Vagina (tissue), 2 donors: ENCODE data around the gene GORAB. TPM values are rescaled to one million over a fixed set of nuclear protein-coding genes. Genes with fewer than 3 reads are reported as not detected.
A peak's percentile ranks its signal among the peaks of the same experiment; 100 is the strongest.

Experiments
- DNase-seq, 2 donors: peaks; one replicate each; pipeline ENCODE4 v3.0.0-alpha.2; 2017; ENCODE audit errors: extremely low spot score in 2 of 2
- H3K27ac ChIP-seq: fragments of 200-600 bp; sonication (generic); one replicate; pipeline ENCODE4 v1.5.1; 2019
- H3K27me3 ChIP-seq: fragments of 200-600 bp; sonication (generic); one replicate; pipeline ENCODE4 v1.5.1; 2019
- H3K36me3 ChIP-seq, 2 donors: fragments of 200-600 bp; sonication (generic); one replicate each; pipeline ENCODE4 v1.5.1; 2017 to 2019
- H3K4me1 ChIP-seq: fragments of 200-600 bp; sonication (generic); one replicate; pipeline ENCODE4 v1.5.1; 2019
- H3K4me3 ChIP-seq, 2 donors: fragments of 200-600 bp; sonication (generic); 1 replicate in 1 of 2; 2 replicates in 1 of 2; pipeline ENCODE4 v1.5.1; 2016 to 2019
- H3K9me3 ChIP-seq: fragments of 200-600 bp; sonication (generic); one replicate; pipeline ENCODE4 v1.5.1; 2019
- CTCF ChIP-seq, 3 experiments: fragments of 450-650 bp in 2 of 3; fragments of 200-600 bp in 1 of 3; sonication (generic) in 1 of 3; IDR thresholded peaks; one replicate each; pipeline ENCODE4 v1.5.1; 2017 to 2019; ENCODE audit warnings: antibody characterized with exemption in 3 of 3, mild to moderate bottlenecking in 2 of 3, moderate library complexity in 2 of 3
- POLR2A ChIP-seq, 2 donors: fragments of 450-650 bp; IDR thresholded peaks; one replicate each; pipeline ENCODE4 v1.6.1; 2017; ENCODE audit warnings: antibody characterized with exemption in 2 of 2, mild to moderate bottlenecking in 2 of 2, moderate library complexity in 2 of 2
- POLR2AphosphoS5 ChIP-seq, 2 donors: sonication (generic); formaldehyde crosslinking; IDR thresholded peaks; one replicate each; pipeline ENCODE4 v1.9.0; 2017; ENCODE audit warnings: antibody characterized with exemption in 2 of 2, mild to moderate bottlenecking in 2 of 2, low read depth in 1 of 2; ENCODE audit not compliant: insufficient read depth in 1 of 2
- intact Hi-C: fragments of 100-400 bp; cut with DNase I; formaldehyde crosslinking; loops from one replicate; pipeline ENCODE4 v1.15.1; 2023
- total RNA-seq: library from RNA; depleted of rRNA; stranded (reverse); fragments of >200 nt; gene quantifications from one replicate; pipeline ENCODE4 v1.2.3, GENCODE V29; 2016

The GORAB gene
- total RNA-seq, 1 donor from 2014 or later: 11.3 TPM

DNA sequence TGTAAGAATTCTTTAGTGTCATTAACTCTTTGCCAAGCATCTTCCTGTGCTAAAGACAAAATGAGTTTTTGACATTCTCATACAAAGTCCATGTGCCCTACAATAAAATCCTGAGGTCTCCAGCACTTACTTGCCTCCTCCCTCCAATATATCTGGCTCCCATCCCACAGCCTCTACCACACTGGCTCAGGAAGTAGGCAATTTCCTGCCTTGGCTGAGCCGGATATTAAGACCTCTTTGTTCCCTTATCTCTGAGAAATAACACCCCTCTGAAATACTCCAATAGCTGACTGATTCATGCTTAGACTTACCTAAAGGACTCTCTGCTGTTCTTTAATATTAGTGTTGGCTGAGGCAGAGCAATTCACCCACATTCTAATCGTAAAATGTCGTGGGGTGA lies 37.6 kb upstream of the GORAB start:
- TF ChIP-seq POLR2AphosphoS5 (IDR thresholded peaks at IDR 0.05; ENCODE audit: insufficient read depth in 1 of 2, low read depth in 1 of 2) (peak in 1 of 2 donors; percentile 46), CTCF (IDR thresholded peaks at IDR 0.05) (no peak), POLR2A (IDR thresholded peaks at IDR 0.05) (no peak)
- no peak for DNase-seq
- H3K4me1 ChIP-seq: no peaks in the 10 kb centered on the region
- H3K9me3 ChIP-seq: no peaks in the 10 kb centered on the region
- no peaks in the 10 kb centered on the region for H3K27me3 ChIP-seq
- no peaks in the 10 kb centered on the region for H3K36me3 ChIP-seq
- H3K4me3 ChIP-seq: no peak overlapping the region
- intact Hi-C loops: no loop called here
- H3K27ac ChIP-seq: no peak overlapping the region

- no peak for DNase-seq
- intact Hi-C loops: no loop called here
- H3K4me3 ChIP-seq: no peak overlapping the region
- no peak overlapping the region for H3K27ac ChIP-seq
- H3K27me3 ChIP-seq: no peaks in the 10 kb centered on the region
- TF ChIP-seq CTCF (IDR thresholded peaks at IDR 0.05) (no peak), POLR2AphosphoS5 (IDR thresholded peaks at IDR 0.05; ENCODE audit: insufficient read depth in 1 of 2, low read depth in 1 of 2) (no peak), POLR2A (IDR thresholded peaks at IDR 0.05) (no peak)
- no peaks in the 10 kb centered on the region for H3K36me3 ChIP-seq
- no peaks in the 10 kb centered on the region for H3K9me3 ChIP-seq
- no peaks in the 10 kb centered on the region for H3K4me1 ChIP-seq
Measured at GRCh38 chr1:170495006-170495405, 37.0 kb upstream of the GORAB start.

GRCh38 chr1:170498876-170499275 lies 33.1 kb upstream of the GORAB start:
- H3K4me3 ChIP-seq: no peak overlapping the region
- TF ChIP-seq POLR2AphosphoS5 (IDR thresholded peaks at IDR 0.05; ENCODE audit: insufficient read depth in 1 of 2, low read depth in 1 of 2) (no peak), POLR2A (IDR thresholded peaks at IDR 0.05) (no peak), CTCF (IDR thresholded peaks at IDR 0.05) (no peak)
- H3K9me3 ChIP-seq: no peaks in the 10 kb centered on the region
- no peaks in the 10 kb centered on the region for H3K36me3 ChIP-seq
- H3K4me1 ChIP-seq: no peaks in the 10 kb centered on the region
- H3K27ac ChIP-seq: no peak overlapping the region
- intact Hi-C loops: no loop called here
- no peak for DNase-seq
- H3K27me3 ChIP-seq: no peaks in the 10 kb centered on the region

- Histone ChIP-seq H3K4me1 (no peaks in the 10 kb centered on the region), H3K4me3 (no peak overlapping the region), H3K27ac (no peak overlapping the region), H3K27me3 (no peaks in the 10 kb centered on the region), H3K36me3 (no peaks in the 10 kb centered on the region), H3K9me3 (no peaks in the 10 kb centered on the region)
- intact Hi-C loops: no loop called here
- no peak for DNase-seq
- TF ChIP-seq POLR2AphosphoS5 (IDR thresholded peaks at IDR 0.05; ENCODE audit: insufficient read depth in 1 of 2, low read depth in 1 of 2): no peak
- TF ChIP-seq POLR2A (IDR thresholded peaks at IDR 0.05): no peak
Measured at GRCh38 chr1:170503665-170504064, 28.3 kb upstream of the GORAB start.

GRCh38 chr1:170510163-170510562 lies 21.8 kb upstream of the GORAB start:
- DNase-seq: no peak
- Histone ChIP-seq H3K9me3 (no peaks in the 10 kb centered on the region), H3K4me1 (no peaks in the 10 kb centered on the region), H3K27me3 (no peaks in the 10 kb centered on the region), H3K4me3 (no peak overlapping the region), H3K36me3 (no peaks in the 10 kb centered on the region), H3K27ac (no peak overlapping the region)
- TF ChIP-seq CTCF (IDR thresholded peaks at IDR 0.05): no peak
- no peak for TF ChIP-seq POLR2A (IDR thresholded peaks at IDR 0.05)
- TF ChIP-seq POLR2AphosphoS5 (IDR thresholded peaks at IDR 0.05; ENCODE audit: insufficient read depth in 1 of 2, low read depth in 1 of 2): no peak
- intact Hi-C loops: no loop called here
